Right renal cortex interstitium (tissue), 3 donors: Measurements from ENCODE around the gene CCDC82. TPM values are rescaled to one million over a fixed set of nuclear protein-coding genes. Genes with fewer than 3 reads are reported as not detected.
"Not testable (repeated sequence)": the region's sequence is repeated elsewhere in the genome, so short reads cannot be mapped to it uniquely, and the experiment has no call there.

Experiments
- DNase-seq, 3 donors: peaks; one replicate each; pipeline ENCODE4 v3.0.0-alpha.2; 2013; ENCODE audit warnings: low read depth in 3 of 3, low spot score in 2 of 3
- polyA plus RNA-seq, 3 donors: library from polyadenylated mRNA; unstranded; fragments of 120-200 nt; gene quantifications; one replicate each; pipeline ENCODE4 v1.2.1, GENCODE V29; 2013; ENCODE audit not compliant: insufficient read length in 3 of 3

CCDC82 gene
- polyA plus RNA-seq = 10 to 100 TPM; 53.9 to 56.6 (median 54.0) TPM

- DNase-seq = peak; percentile 87 to 94 (median 94)
Measured at GRCh38 chr11:96389720-96390487, at the start of gene CCDC82, which contains the start of gene JRKL. CCDC82 (minus strand) TSS chr11:96389912; CDS start chr11:96384747, 5,165 bp downstream. JRKL (plus strand) TSS chr11:96390013; CDS start chr11:96390650, 637 bp downstream.

DNA sequence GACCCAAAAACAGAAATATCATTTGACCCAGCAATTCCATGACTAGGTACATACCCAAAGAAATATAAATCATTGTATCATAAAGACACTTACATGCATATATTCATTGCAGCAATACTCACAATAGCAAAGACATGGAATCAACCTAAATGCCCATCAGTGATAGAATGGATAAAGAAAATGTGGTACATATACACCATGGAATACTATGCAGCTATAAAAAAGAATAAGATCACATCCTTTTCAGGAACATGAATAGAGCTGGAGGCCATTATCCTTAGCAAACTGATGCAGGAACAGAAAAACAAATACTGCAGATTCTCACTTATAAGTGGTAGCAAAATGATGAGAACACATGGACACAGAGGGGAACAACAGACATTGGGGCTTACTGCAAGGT, 42.9 kb upstream of the CCDC82 start:
- not testable (repeated sequence) for DNase-seq

- no peak for DNase-seq
Measured at GRCh38 chr11:96430668-96431067, 41.0 kb upstream of the CCDC82 start.

DNA sequence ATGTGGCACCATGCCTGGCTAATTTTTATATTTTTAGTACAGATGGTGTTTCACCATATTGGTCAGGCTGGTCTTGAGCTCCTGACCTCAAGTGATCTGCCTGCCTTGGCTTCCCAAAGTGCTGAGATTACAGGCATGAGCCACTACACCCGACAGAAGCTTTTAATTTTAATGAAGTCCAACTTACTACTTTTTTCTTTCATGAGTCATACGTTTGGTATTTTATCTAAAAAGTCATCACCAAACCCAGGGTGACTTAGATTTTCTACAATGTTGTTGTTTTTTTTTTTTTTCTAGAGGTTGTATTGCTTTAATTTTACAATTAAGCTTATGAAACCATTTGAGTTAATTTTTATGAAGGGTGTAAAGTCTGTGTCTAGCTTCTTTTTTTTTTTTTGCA, 35.0 kb upstream of the CCDC82 start:
- no peak for DNase-seq

DNA sequence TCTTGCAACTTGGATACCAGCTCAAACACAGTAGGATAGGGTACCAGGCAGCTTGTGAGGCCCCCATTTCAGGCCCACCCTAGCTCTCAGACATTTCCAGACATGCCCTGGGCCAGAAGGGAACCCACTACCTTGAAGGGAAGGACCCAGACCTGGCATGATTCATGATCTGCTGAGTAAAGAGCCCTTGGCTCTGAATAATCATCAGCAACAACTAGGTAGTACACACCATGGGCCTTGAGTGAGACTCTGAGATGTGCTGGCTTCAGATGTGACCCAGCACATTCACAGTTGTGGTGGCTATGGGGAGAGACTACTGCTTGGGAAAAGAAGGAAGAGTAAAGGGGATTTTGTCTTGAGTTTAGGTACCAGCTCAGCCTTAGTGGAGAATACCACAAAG, 23.7 kb upstream of the CCDC82 start:
- DNase-seq = no peak

DNA sequence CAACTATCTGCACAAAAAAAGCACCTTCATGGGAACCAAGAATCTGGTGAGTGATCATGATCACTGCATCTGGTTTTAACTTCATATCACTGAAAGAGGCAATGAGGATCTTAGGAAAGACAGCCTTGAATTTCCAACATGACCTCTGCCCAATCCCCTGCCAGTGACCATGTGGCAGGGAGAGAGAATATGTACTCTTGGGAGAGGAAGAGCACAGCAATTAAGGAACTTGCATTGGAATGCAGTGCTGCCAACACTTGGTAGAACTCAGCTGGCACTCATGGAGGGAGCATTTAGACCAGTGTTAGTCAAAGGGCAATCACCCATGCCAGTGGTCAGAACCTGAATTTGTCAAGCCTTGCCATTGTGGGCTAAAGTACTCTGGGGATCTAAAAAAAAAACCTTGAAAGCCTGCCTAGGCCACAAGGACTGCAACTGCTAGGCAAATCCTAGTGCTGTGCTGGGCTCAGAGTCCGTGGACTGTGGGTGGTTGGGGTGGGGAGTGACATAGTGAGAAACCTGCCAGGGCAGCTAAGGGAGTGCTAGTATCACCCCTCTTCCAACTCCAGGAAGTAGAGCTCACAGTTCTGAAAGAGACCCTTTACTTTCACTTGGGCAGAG, 23.2 kb upstream of the CCDC82 start:
- no peak for DNase-seq

GRCh38 chr11:96411412-96411811, 21.7 kb upstream of the CCDC82 start:
- DNase-seq = not testable (repeated sequence)

GRCh38 chr11:96400697-96401096, 11.0 kb upstream of the CCDC82 start:
- no peak for DNase-seq

GRCh38 chr11:96397863-96398262, 8.2 kb upstream of the CCDC82 start:
- no peak for DNase-seq

DNA sequence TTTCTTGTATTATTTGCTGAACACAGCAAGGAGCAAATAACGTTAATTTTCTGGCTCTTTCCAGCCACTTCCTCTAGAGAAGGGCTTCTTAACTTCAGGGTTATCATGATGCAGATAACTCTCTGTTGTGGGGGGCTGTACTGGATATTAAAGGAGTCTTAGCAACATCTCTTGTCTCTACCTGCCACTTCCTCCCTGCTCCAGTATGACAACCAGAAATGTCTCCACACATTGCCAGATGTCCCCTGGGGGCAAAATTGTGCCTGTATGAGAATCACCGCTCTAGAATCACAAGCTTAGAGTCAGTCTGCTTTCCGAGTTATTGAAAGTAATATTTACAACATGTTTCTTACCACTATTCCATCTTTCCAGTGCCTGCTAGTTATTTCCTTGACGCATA, 6.9 kb upstream of the CCDC82 start:
- DNase-seq = no peak

- no peak for DNase-seq
Measured at GRCh38 chr11:96394773-96395172, 5.1 kb upstream of the CCDC82 start.

GRCh38 chr11:96393753-96394348, 4.1 kb upstream of the CCDC82 start:
- peak in 1 of 3 donors; percentile 15 for DNase-seq

DNA sequence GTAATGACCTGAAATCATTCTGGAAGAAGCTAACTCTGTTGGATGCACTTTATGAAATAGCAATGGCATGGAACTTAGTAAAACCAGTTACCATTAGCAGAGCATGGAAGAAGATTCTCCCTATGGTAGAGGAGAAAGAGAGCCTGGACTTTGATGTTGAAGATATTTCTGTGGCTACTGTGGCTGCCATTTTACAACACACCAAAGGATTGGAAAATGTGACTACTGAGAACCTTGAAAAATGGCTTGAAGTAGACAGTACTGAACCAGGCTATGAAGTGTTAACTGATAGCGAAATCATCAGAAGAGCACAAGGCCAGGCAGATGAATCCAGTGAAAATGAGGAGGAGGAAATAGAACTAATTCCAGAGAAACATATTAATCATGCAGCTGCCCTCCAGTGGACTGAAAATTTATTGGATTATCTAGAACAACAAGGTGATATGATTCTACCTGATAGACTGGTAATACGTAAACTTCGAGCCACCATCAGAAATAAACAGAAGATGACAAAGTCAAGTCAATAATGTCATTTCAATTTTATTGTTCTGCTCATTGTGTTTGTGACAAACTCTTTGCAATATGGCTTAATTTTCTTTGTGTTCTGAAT, 2.1 kb upstream of the CCDC82 start:
- no peak for DNase-seq

- no peak for DNase-seq
Measured at GRCh38 chr11:96390488-96390792, 728 bp upstream of the CCDC82 start.

DNA sequence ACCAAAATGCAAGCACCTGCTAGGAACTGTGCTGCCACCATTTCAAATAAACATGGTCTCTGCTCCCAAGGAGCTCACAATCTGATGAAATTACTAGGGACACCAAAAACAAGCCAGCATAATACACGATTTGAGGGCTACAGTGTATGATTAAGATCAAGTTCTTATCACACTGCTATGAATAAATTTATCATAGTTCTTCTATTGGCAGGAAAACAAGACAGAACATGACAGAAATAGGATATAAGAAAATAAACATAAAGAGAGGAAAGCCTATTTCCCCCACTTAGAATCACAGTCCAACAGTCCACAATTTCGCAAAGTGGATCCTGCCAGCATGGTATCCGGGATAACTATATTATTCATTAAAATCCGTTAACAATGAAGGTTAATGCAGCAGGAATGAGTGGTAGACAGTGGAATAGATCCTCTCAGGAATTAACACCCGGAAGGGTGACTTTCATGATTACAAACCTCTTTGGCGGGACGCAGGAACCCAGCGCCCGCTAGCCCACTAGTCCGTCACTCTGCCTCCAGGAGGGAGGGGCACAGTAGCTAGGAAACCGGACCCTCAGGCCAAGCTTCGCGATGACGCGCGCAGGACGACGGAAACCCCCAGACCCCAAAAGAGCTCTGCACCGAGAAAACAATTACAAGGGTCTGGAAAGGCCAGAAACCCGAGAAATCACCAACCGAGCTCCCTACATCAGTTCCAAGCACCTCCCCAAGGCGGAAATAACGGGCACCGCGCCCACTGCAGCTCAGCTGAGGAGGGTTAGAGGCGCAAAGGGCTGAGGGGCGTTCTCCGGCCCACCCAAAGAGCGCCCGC, 607 bp downstream of the CCDC82 start:
- peak; percentile 41 to 67 (median 61) for DNase-seq

GRCh38 chr11:96385187-96385586, 4.5 kb downstream of the CCDC82 start:
- DNase-seq = no peak

GRCh38 chr11:96384156-96384555, 5.6 kb downstream of the CCDC82 start:
- DNase-seq = no peak

DNA sequence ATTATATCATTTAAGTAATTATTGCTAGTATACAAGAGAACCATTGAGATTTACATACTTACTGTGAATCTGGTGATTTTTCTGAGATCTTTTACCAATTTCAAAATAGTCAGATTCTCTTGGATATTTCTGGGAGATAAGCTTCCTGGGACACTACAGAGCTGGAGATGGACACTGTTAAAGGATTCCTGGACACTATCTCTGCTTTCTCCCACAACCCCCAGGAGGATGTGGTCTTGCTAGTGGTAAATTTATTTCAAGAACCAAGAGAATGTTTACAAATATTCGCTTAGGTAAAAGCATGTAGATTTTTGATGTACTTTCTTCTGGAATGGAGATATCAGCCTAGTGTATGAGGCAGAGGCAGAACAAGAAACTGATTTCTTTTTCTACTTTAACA, 12.9 kb downstream of the CCDC82 start:
- DNase-seq = no peak

GRCh38 chr11:96373826-96374225, 15.9 kb downstream of the CCDC82 start:
- DNase-seq = no peak

GRCh38 chr11:96367342-96367741, 22.4 kb downstream of the CCDC82 start:
- DNase-seq = no peak

- no peak for DNase-seq
Measured at GRCh38 chr11:96366024-96366423, 23.7 kb downstream of the CCDC82 start.
